Gastrocnemius medialis (tissue), 4 donors: ENCODE results near the gene IL6ST.

ENCODE experiments used
- POLR2A ChIP-seq, 2 donors: fragments of 450-650 bp; IDR thresholded peaks; one replicate each; pipeline ENCODE4 v1.6.1; 2017; ENCODE audit warnings: antibody characterized with exemption in 2 of 2, mild to moderate bottlenecking in 2 of 2, moderate library complexity in 2 of 2
- TF ChIP-seq, protein P1 (sequence below), 5 experiments: fragments of 450-650 bp in 3 of 5; fragments of 200-600 bp in 2 of 5; sonication (generic) in 2 of 5; IDR thresholded peaks in 4 of 5; conservative IDR thresholded peaks in 1 of 5; 1 replicate in 4 of 5; 2 replicates in 1 of 5; pipeline ENCODE4 v1.5.1; 2016 to 2019; ENCODE audit warnings: antibody characterized with exemption in 5 of 5, mild to moderate bottlenecking in 3 of 5, moderate library complexity in 3 of 5

GRCh38 chr5:56019306-56020272, 24.8 kb upstream of the IL6ST start:
- no peak for TF ChIP-seq POLR2A (IDR thresholded peaks at IDR 0.05)
- TF ChIP-seq, protein P1, sequence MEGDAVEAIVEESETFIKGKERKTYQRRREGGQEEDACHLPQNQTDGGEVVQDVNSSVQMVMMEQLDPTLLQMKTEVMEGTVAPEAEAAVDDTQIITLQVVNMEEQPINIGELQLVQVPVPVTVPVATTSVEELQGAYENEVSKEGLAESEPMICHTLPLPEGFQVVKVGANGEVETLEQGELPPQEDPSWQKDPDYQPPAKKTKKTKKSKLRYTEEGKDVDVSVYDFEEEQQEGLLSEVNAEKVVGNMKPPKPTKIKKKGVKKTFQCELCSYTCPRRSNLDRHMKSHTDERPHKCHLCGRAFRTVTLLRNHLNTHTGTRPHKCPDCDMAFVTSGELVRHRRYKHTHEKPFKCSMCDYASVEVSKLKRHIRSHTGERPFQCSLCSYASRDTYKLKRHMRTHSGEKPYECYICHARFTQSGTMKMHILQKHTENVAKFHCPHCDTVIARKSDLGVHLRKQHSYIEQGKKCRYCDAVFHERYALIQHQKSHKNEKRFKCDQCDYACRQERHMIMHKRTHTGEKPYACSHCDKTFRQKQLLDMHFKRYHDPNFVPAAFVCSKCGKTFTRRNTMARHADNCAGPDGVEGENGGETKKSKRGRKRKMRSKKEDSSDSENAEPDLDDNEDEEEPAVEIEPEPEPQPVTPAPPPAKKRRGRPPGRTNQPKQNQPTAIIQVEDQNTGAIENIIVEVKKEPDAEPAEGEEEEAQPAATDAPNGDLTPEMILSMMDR (IDR thresholded peaks at IDR 0.05 in 4 of 5, conservative IDR thresholded peaks at IDR 0.05 in 1 of 5): no peak
